ENCODE results near the gene PAWR. TPM values are rescaled to one million over a fixed set of nuclear protein-coding genes. Genes with fewer than 3 reads are reported as not detected.

Gene PAWR
- total RNA-seq, 4 donors from 2014 or later, result 45.1 to 92.1 (median 59.5) TPM

DNA sequence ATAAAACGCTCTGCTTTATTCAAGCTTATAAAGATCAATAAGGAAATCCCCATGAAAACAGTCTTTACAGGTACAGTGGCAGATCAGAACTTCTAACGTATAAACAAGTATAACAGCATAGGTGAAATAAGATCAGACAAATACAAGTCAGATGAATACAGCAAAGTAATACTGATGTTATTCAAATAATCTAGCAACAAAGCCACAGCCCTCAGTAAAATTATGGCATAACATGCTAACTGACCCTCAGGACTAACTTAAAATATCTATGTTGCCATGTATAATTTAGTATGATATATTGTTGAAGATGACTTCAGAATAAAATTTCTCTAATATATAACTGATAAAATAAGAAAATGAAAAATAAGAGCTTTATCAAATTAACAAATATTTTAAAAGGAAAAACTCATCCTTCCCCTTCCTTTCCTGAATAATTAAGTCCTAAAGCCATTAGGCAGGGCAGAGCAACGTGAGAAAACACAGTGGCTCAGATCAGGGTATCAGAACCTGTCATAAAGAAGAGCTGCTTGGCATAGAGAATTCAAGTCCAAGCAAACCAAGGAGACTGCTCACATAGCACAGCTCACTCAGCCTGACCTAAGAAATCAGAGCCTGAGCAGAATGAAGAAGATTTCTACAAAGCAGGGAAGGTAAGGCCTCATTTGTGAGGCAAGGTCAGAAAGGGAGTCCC lies 70.7 kb downstream of the PAWR start:
- H3K9me3 ChIP-seq, result no peaks in the 10 kb centered on the region
- no peak overlapping the region for H3K27ac ChIP-seq
- 81 to 83% methylated on average over 3 of the region's 3 CpGs for WGBS, 2 donors (ENCODE audit: low coverage in 1 of 2)
- H3K4me1 ChIP-seq, result no peaks in the 10 kb centered on the region
- peaks cover 0 to 12% of the 10 kb centered on the region in 2 donors for H3K36me3 ChIP-seq
- H3K4me3 ChIP-seq, result no peak overlapping the region
- no peaks in the 10 kb centered on the region for H3K27me3 ChIP-seq
- no peak for ATAC-seq
- no peak for TF ChIP-seq POLR2AphosphoS5 (IDR thresholded peaks at IDR 0.05)
- TF ChIP-seq, protein P1, sequence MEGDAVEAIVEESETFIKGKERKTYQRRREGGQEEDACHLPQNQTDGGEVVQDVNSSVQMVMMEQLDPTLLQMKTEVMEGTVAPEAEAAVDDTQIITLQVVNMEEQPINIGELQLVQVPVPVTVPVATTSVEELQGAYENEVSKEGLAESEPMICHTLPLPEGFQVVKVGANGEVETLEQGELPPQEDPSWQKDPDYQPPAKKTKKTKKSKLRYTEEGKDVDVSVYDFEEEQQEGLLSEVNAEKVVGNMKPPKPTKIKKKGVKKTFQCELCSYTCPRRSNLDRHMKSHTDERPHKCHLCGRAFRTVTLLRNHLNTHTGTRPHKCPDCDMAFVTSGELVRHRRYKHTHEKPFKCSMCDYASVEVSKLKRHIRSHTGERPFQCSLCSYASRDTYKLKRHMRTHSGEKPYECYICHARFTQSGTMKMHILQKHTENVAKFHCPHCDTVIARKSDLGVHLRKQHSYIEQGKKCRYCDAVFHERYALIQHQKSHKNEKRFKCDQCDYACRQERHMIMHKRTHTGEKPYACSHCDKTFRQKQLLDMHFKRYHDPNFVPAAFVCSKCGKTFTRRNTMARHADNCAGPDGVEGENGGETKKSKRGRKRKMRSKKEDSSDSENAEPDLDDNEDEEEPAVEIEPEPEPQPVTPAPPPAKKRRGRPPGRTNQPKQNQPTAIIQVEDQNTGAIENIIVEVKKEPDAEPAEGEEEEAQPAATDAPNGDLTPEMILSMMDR (IDR thresholded peaks at IDR 0.05), result no peak
- TF ChIP-seq EP300 (IDR thresholded peaks at IDR 0.05), result no peak
- no peak for TF ChIP-seq POLR2A (IDR thresholded peaks at IDR 0.05)

DNA sequence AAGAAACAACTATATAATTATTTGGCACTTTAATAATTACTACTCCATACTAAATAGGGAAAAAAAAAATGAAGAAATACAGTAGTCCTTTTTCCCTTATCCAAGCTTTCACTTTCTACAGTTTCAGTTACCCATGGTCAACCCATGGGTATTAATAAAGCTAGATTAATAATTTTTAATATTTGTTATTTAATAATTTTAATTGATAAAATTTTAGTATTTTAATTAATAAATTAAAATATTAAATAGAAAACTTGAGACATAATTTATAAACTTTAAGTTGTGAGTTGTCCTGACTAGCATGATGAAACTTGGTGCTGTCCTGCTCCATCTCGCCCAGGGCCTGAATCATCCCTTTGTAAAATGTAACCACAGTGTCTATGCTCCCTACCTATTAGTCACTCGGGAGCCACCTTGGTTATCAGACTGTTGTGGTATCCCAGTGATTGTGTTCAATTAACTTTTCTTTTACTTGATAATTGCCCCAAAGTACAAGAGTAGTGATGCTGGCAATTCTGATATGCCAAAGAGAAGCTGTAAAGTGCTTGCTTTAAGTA lies 71.8 kb downstream of the PAWR start:
- H3K4me3 ChIP-seq, result no peak overlapping the region
- no peak for ATAC-seq
- 89 to 96% methylated on average over 2 of the region's 2 CpGs for WGBS, 2 donors (ENCODE audit: low coverage in 1 of 2)
- H3K27ac ChIP-seq, result no peak overlapping the region
- TF ChIP-seq EP300 (IDR thresholded peaks at IDR 0.05) (no peak), POLR2AphosphoS5 (IDR thresholded peaks at IDR 0.05) (no peak), POLR2A (IDR thresholded peaks at IDR 0.05) (no peak)
- TF ChIP-seq, protein P1 (IDR thresholded peaks at IDR 0.05), result no peak
- H3K27me3 ChIP-seq, result no peaks in the 10 kb centered on the region
- H3K4me1 ChIP-seq, result no peaks in the 10 kb centered on the region
- no peaks in the 10 kb centered on the region for H3K9me3 ChIP-seq
- peaks cover 0 to 12% of the 10 kb centered on the region in 2 donors for H3K36me3 ChIP-seq

DNA sequence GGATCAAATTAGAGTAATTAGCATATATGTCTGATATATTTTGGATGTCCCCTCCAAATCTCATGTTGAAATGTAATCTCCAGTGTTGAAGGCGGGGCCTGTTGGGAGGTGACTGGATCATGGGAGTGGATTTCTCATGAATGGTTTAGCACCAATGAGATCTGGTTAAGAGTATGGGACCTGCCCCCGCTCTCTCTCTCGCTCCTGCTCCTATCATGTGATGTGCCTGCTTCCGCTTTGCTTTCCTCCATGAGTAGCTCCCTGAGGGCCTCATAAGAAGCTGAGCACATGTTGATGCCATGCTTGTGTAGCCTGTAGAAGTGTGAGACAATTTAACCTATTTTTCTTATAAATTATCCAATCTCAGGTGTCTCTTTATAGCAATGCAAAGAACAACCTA lies 73.1 kb downstream of the PAWR start:
- H3K9me3 ChIP-seq, result no peaks in the 10 kb centered on the region
- WGBS, 2 donors (ENCODE audit: low coverage in 1 of 2), result 97 to 100% methylated on average over 3 to 4 of the region's 4 CpGs
- no peak for ATAC-seq
- no peaks in the 10 kb centered on the region for H3K27me3 ChIP-seq
- peaks cover 0 to 12% of the 10 kb centered on the region in 2 donors for H3K36me3 ChIP-seq
- no peak overlapping the region for H3K27ac ChIP-seq
- no peaks in the 10 kb centered on the region for H3K4me1 ChIP-seq
- no peak for TF ChIP-seq POLR2AphosphoS5 (IDR thresholded peaks at IDR 0.05)
- TF ChIP-seq, protein P1 (IDR thresholded peaks at IDR 0.05), result no peak
- TF ChIP-seq POLR2A (IDR thresholded peaks at IDR 0.05), result no peak
- no peak for TF ChIP-seq EP300 (IDR thresholded peaks at IDR 0.05)
- H3K4me3 ChIP-seq, result no peak overlapping the region

DNA sequence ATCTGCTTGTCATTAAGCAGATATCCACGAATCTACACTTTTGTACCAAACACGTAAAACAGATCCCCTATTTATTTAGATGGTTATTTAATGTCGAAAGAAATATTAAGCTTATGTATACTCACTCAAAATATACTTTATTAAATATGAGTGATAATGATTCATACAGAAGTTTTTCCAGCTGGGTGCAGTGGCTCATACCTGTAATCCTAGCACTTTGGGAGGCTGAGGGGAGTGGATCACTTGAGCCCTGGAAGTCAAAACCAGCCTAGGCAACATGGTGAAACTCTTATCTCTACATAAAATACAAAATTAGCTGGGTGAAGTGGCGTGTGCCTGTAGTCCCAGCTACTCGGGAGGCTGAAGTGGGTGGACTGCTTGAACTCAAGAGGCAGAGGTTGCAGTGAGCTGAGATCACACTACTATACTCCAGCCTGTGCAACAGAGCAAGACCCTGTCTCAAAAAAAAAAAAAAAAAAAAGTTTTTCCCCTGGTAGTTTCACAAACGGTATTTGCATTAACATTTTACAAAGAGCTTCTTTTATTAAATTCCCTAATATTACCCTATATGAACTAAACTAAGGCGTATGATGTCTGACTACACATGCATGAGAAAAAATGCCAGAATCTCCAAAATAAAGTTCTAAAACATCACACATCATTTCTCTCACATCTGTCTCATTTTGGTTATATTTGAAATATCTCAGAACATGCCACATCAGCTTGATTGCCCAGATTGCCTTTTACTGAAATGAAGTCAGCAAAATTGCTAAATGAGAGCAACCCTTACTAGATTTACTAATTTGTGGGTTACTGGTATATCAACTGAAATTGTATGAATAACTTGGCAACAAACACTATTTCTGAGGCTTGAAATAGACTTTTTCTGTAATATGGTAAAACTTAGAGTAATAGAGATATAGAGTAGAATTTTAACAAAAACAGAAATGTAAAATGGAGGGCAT lies 74.9 kb downstream of the PAWR start:
- ATAC-seq, result no peak
- H3K4me3 ChIP-seq, result no peak overlapping the region
- peaks cover 0 to 11% of the 10 kb centered on the region in 2 donors for H3K36me3 ChIP-seq
- H3K4me1 ChIP-seq, result no peaks in the 10 kb centered on the region
- WGBS, 2 donors (ENCODE audit: low coverage in 1 of 2), result 71 to 80% methylated on average over 6 to 7 of the region's 7 CpGs
- no peaks in the 10 kb centered on the region for H3K9me3 ChIP-seq
- no peaks in the 10 kb centered on the region for H3K27me3 ChIP-seq
- H3K27ac ChIP-seq, result no peak overlapping the region
- TF ChIP-seq POLR2A (IDR thresholded peaks at IDR 0.05) (no peak), POLR2AphosphoS5 (IDR thresholded peaks at IDR 0.05) (no peak)
- TF ChIP-seq, protein P1 (IDR thresholded peaks at IDR 0.05), result no peak
